T-helper 22 cell (primary cell): ENCODE results near the gene FCRL1.

Experiments
- DNase-seq: peaks from one replicate; pipeline ENCODE4 v3.0.0-alpha.2; 2020; ENCODE audit warnings: low read depth

Gene FCRL1

GRCh38 chr1:157799996-157800395 lies 19.9 kb downstream of the FCRL1 start:
- no peak for DNase-seq

GRCh38 chr1:157798211-157798610 lies 21.7 kb downstream of the FCRL1 start:
- no peak for DNase-seq

- DNase-seq = no peak
Measured at GRCh38 chr1:157785248-157785647, 34.7 kb downstream of the FCRL1 start.

- no peak for DNase-seq
Measured at GRCh38 chr1:157784801-157785200, 35.1 kb downstream of the FCRL1 start.

- DNase-seq = no peak
Measured at GRCh38 chr1:157782931-157783330, 37.0 kb downstream of the FCRL1 start.

GRCh38 chr1:157781048-157781447 lies 38.9 kb downstream of the FCRL1 start:
- no peak for DNase-seq

- no peak for DNase-seq
Measured at GRCh38 chr1:157776971-157777391, 42.9 kb downstream of the FCRL1 start, which contains the start of gene FCRL2. FCRL2 (minus strand) TSS chr1:157777132; CDS start chr1:157777073, 59 bp downstream.

- no peak for DNase-seq
Measured at GRCh38 chr1:157775101-157775870, 44.6 kb downstream of the FCRL1 start.

- no peak for DNase-seq
Measured at GRCh38 chr1:157774412-157774811, 45.5 kb downstream of the FCRL1 start.

- DNase-seq = no peak
Measured at GRCh38 chr1:157773493-157774350, 46.2 kb downstream of the FCRL1 start.

GRCh38 chr1:157771661-157772425 lies 48.1 kb downstream of the FCRL1 start:
- no peak for DNase-seq

- DNase-seq = no peak
Measured at GRCh38 chr1:157770442-157771043, 49.4 kb downstream of the FCRL1 start.

GRCh38 chr1:157766792-157767191 lies 53.1 kb downstream of the FCRL1 start:
- DNase-seq = no peak

- no peak for DNase-seq
Measured at GRCh38 chr1:157758018-157758417, 61.9 kb downstream of the FCRL1 start.

GRCh38 chr1:157753611-157754010 lies 66.3 kb downstream of the FCRL1 start:
- DNase-seq = no peak

- DNase-seq = no peak
Measured at GRCh38 chr1:157751283-157751682, 68.6 kb downstream of the FCRL1 start.

- no peak for DNase-seq
Measured at GRCh38 chr1:157748262-157748817, 71.6 kb downstream of the FCRL1 start.
